T-helper 2 cell treated with Interferon-gamma antibody and Interleukin-4, amounts not matched to agents 100 ng/mL and 5 ng/mL, for 36 hours (primary cell): ENCODE data around the gene GLRX3. TPM values are rescaled to one million over a fixed set of nuclear protein-coding genes. Genes with fewer than 3 reads are reported as not detected.
"Not testable (repeated sequence)": the region's sequence is repeated elsewhere in the genome, so short reads cannot be mapped to it uniquely, and the experiment has no call there.

Experiments
- intact Hi-C: fragments of 100-400 bp; cut with micrococcal nuclease; formaldehyde crosslinking; loops from one replicate; pipeline ENCODE4 v1.15.1; 2023
- total RNA-seq: library from RNA; stranded (reverse); gene quantifications from 2 replicates; pipeline ENCODE4 v1.2.3, GENCODE V29; 2022

Gene GLRX3
- 90.3 and 97.7 TPM in 2 replicates for total RNA-seq

- intact Hi-C loops: loop anchor here (1.0 to 2.0 kb wide), 4 partner anchors 25 to 1102 kb away; no protein-coding TSS in a partner anchor
These were observed at the start of gene GLRX3 for GRCh38 chr10:130136226-130137089. Gene GLRX3, plus strand, starts transcription at chr10:130136391. Its CDS starts 30 bp downstream, at chr10:130136421.

GRCh38 chr10:130090565-130090964 lies 45.6 kb upstream of the GLRX3 start:
- intact Hi-C loops: not testable (repeated sequence)

GRCh38 chr10:130099344-130099743 lies 36.8 kb upstream of the GLRX3 start:
- intact Hi-C loops: no loop called here

- intact Hi-C loops: loop anchor here (5.0 kb wide), 1 partner anchor 128 kb away; no protein-coding TSS in a partner anchor
These were observed 30.5 kb upstream of the GLRX3 start for GRCh38 chr10:130105724-130106123.

- intact Hi-C loops: loop anchor here (5.0 kb wide), 1 partner anchor 131 kb away; no protein-coding TSS in a partner anchor
These were observed 28.0 kb upstream of the GLRX3 start for GRCh38 chr10:130108146-130108545.

GRCh38 chr10:130108934-130109604 lies 27.1 kb upstream of the GLRX3 start:
- intact Hi-C loops: loop anchor here (5.0 kb wide), 1 partner anchor 132 kb away; no protein-coding TSS in a partner anchor

- intact Hi-C loops: loop anchor here (1.0 to 5.0 kb wide), 7 partner anchors 61 to 1792 kb away; partner anchors contain the start of genes EBF3 and PPP2R2D
These were observed 26.4 kb upstream of the GLRX3 start for GRCh38 chr10:130109796-130110245.

- intact Hi-C loops: loop anchor here (1.0 to 5.0 kb wide), 9 partner anchors 17 to 1792 kb away; partner anchors contain the start of genes EBF3, GLRX3 and PPP2R2D
These were observed 25.7 kb upstream of the GLRX3 start, which contains the start of gene C10orf143 for GRCh38 chr10:130110246-130111112. Gene C10orf143, minus strand, starts transcription at chr10:130110830. Its CDS starts 58 bp downstream, at chr10:130110772.

- intact Hi-C loops: loop anchor here (1.0 to 5.0 kb wide), 7 partner anchors 16 to 1791 kb away; partner anchors contain the start of genes EBF3, GLRX3 and PPP2R2D
These were observed 24.9 kb upstream of the GLRX3 start for GRCh38 chr10:130111113-130111851.

GRCh38 chr10:130111852-130112180 lies 24.4 kb upstream of the GLRX3 start:
- intact Hi-C loops: loop anchor here (1.0 to 5.0 kb wide), 7 partner anchors 15 to 1790 kb away; partner anchors contain the start of genes EBF3, GLRX3 and PPP2R2D

GRCh38 chr10:130112821-130113220 lies 23.4 kb upstream of the GLRX3 start:
- intact Hi-C loops: loop anchor here (5.0 kb wide), 2 partner anchors 1076 to 1789 kb away; partner anchors contain the start of gene PPP2R2D

- intact Hi-C loops: not testable (repeated sequence)
These were observed 19.2 kb upstream of the GLRX3 start for GRCh38 chr10:130116942-130117341.

GRCh38 chr10:130117535-130117934 lies 18.7 kb upstream of the GLRX3 start:
- intact Hi-C loops: not testable (repeated sequence)

- intact Hi-C loops: no loop called here
These were observed 14.6 kb upstream of the GLRX3 start for GRCh38 chr10:130121486-130122079.

- intact Hi-C loops: loop anchor here (1.0 to 5.0 kb wide), 4 partner anchors 16 to 1095 kb away; no protein-coding TSS in a partner anchor
These were observed 8.7 kb upstream of the GLRX3 start for GRCh38 chr10:130127364-130128061.

- intact Hi-C loops: loop anchor here (5.0 kb wide), 2 partner anchors 251 to 1096 kb away; no protein-coding TSS in a partner anchor
These were observed 8.0 kb upstream of the GLRX3 start for GRCh38 chr10:130128062-130128781.

- intact Hi-C loops: loop anchor here (5.0 kb wide), 2 partner anchors 252 to 1097 kb away; no protein-coding TSS in a partner anchor
These were observed 7.3 kb upstream of the GLRX3 start for GRCh38 chr10:130128922-130129321.
